Ectodermal cell (in vitro differentiated cells): ENCODE results near the gene SDHB.

ENCODE experiments used
- H3K27ac ChIP-seq: 2 replicates; pipeline ENCODE4 v1.7.0; 2013; ENCODE audit warnings: mild to moderate bottlenecking, low read depth, low read length; ENCODE audit not compliant: insufficient read depth, poor library complexity, severe bottlenecking
- H3K27me3 ChIP-seq: 2 replicates; pipeline ENCODE4 v1.7.0; 2013; ENCODE audit warnings: mild to moderate bottlenecking, low read length; ENCODE audit not compliant: insufficient read depth, control insufficient read depth, poor library complexity, severe bottlenecking
- H3K36me3 ChIP-seq: one replicate; pipeline ENCODE4 v1.7.0; 2013; ENCODE audit warnings: low read length; ENCODE audit not compliant: control insufficient read depth, insufficient read depth
- H3K4me1 ChIP-seq: one replicate; pipeline ENCODE4 v1.7.0; 2013; ENCODE audit warnings: low read length; ENCODE audit not compliant: control insufficient read depth, insufficient read depth
- H3K4me3 ChIP-seq: 2 replicates; pipeline ENCODE4 v1.7.0; 2013; ENCODE audit warnings: low read depth, low read length, control low read depth; ENCODE audit not compliant: insufficient read depth
- H3K9me3 ChIP-seq: 2 replicates; pipeline ENCODE4 v1.7.0; 2013; ENCODE audit warnings: mild to moderate bottlenecking, low read length, moderate library complexity; ENCODE audit not compliant: control insufficient read depth
- WGBS, 2 experiments: methylation state at CpG; one replicate each; pipeline ENCODE4 v1.1.7; 2013; ENCODE audit warnings: missing lambda C conversion rate in 2 of 2; 5-methylcytosine and 5-hydroxymethylcytosine counted together

The SDHB gene

GRCh38 chr1:17004466-17005364 is 49.1 kb downstream of the SDHB start:
- Histone ChIP-seq H3K9me3 (no peaks in the 10 kb centered on the region), H3K4me1 (no peaks in the 10 kb centered on the region), H3K27me3 (no peaks in the 10 kb centered on the region), H3K27ac (no peak overlapping the region), H3K36me3 (peaks cover 17% of the 10 kb centered on the region), H3K4me3 (no peak overlapping the region)
- 94 to 95% methylated on average over 24 of the region's 24 CpGs for whole genome bisulfite sequencing, 2 experiments

GRCh38 chr1:17002524-17002902 is 51.3 kb downstream of the SDHB start:
- Histone ChIP-seq H3K27ac (no peak overlapping the region), H3K36me3 (peaks cover 17% of the 10 kb centered on the region), H3K4me1 (no peaks in the 10 kb centered on the region), H3K4me3 (no peak overlapping the region), H3K27me3 (no peaks in the 10 kb centered on the region), H3K9me3 (no peaks in the 10 kb centered on the region)
- 96 to 97% methylated on average over 4 of the region's 4 CpGs for WGBS, 2 experiments

GRCh38 chr1:17001760-17002523 is 51.9 kb downstream of the SDHB start:
- Histone ChIP-seq H3K4me1 (no peaks in the 10 kb centered on the region), H3K4me3 (no peak overlapping the region), H3K27ac (no peak overlapping the region), H3K27me3 (no peaks in the 10 kb centered on the region), H3K9me3 (no peaks in the 10 kb centered on the region), H3K36me3 (peaks cover 17% of the 10 kb centered on the region)
- WGBS, 2 experiments = 93 to 94% methylated on average over 19 of the region's 19 CpGs

- Histone ChIP-seq H3K4me3 (no peak overlapping the region), H3K4me1 (no peaks in the 10 kb centered on the region), H3K27me3 (no peaks in the 10 kb centered on the region), H3K27ac (no peak overlapping the region), H3K9me3 (no peaks in the 10 kb centered on the region), H3K36me3 (peaks cover 15% of the 10 kb centered on the region)
- 94% methylated on average over 8 of the region's 8 CpGs for WGBS, 2 experiments
Observed at GRCh38 chr1:16999863-17000262, 54.0 kb downstream of the SDHB start.

GRCh38 chr1:16998589-16998988 is 55.2 kb downstream of the SDHB start:
- Histone ChIP-seq H3K9me3 (no peaks in the 10 kb centered on the region), H3K4me1 (no peaks in the 10 kb centered on the region), H3K27me3 (no peaks in the 10 kb centered on the region), H3K27ac (no peak overlapping the region), H3K36me3 (peaks cover 6% of the 10 kb centered on the region), H3K4me3 (no peak overlapping the region)
- WGBS, 2 experiments = 93 to 97% methylated on average over 10 of the region's 10 CpGs

- 97% methylated on average over 14 of the region's 14 CpGs for WGBS, 2 experiments
- H3K4me1 ChIP-seq = no peaks in the 10 kb centered on the region
Observed at GRCh38 chr1:16996845-16997244, 57.0 kb downstream of the SDHB start.

GRCh38 chr1:16993521-16994038 is 60.3 kb downstream of the SDHB start:
- no peak overlapping the region for H3K4me3 ChIP-seq
- 94 to 95% methylated on average over 15 of the region's 15 CpGs for WGBS, 2 experiments
- H3K9me3 ChIP-seq = no peaks in the 10 kb centered on the region
- H3K36me3 ChIP-seq = no peaks in the 10 kb centered on the region
- no peaks in the 10 kb centered on the region for H3K4me1 ChIP-seq
- H3K27me3 ChIP-seq = no peaks in the 10 kb centered on the region
- no peak overlapping the region for H3K27ac ChIP-seq

More at GRCh38 chr1:16996845-16997244, 57.0 kb downstream of the SDHB start:
- Histone ChIP-seq H3K27me3 (no peaks in the 10 kb centered on the region), H3K4me3 (no peak overlapping the region), H3K36me3 (no peaks in the 10 kb centered on the region), H3K9me3 (no peaks in the 10 kb centered on the region), H3K27ac (no peak overlapping the region)

- no peak overlapping the region for H3K4me3 ChIP-seq
- no peaks in the 10 kb centered on the region for H3K27me3 ChIP-seq
- H3K9me3 ChIP-seq = no peaks in the 10 kb centered on the region
- no peaks in the 10 kb centered on the region for H3K36me3 ChIP-seq
- 84 to 96% methylated on average over 9 of the region's 9 CpGs for WGBS, 2 experiments
- H3K4me1 ChIP-seq = no peaks in the 10 kb centered on the region
- H3K27ac ChIP-seq = no peak overlapping the region
Observed at GRCh38 chr1:16992675-16993074, 61.2 kb downstream of the SDHB start.

- Histone ChIP-seq H3K4me3 (no peak overlapping the region), H3K36me3 (no peaks in the 10 kb centered on the region), H3K27ac (no peak overlapping the region), H3K4me1 (no peaks in the 10 kb centered on the region), H3K27me3 (no peaks in the 10 kb centered on the region), H3K9me3 (no peaks in the 10 kb centered on the region)
- WGBS, 2 experiments = 95 to 96% methylated on average over 12 of the region's 12 CpGs
Observed at GRCh38 chr1:16992102-16992501, 61.7 kb downstream of the SDHB start.

GRCh38 chr1:16991571-16991970 is 62.3 kb downstream of the SDHB start:
- Histone ChIP-seq H3K4me1 (no peaks in the 10 kb centered on the region), H3K27me3 (no peaks in the 10 kb centered on the region), H3K36me3 (no peaks in the 10 kb centered on the region), H3K9me3 (no peaks in the 10 kb centered on the region), H3K4me3 (no peak overlapping the region), H3K27ac (no peak overlapping the region)
- WGBS, 2 experiments = 94 to 95% methylated on average over 12 of the region's 12 CpGs
